GM21529 (cell line): ENCODE results near the gene SLC7A8.

Source experiments
- ATAC-seq: cut with Tn5 transposase; IDR thresholded peaks from one replicate; pipeline ENCODE4 v1.9.1; 2021; ENCODE audit not compliant: unreplicated experiment

Gene SLC7A8

DNA sequence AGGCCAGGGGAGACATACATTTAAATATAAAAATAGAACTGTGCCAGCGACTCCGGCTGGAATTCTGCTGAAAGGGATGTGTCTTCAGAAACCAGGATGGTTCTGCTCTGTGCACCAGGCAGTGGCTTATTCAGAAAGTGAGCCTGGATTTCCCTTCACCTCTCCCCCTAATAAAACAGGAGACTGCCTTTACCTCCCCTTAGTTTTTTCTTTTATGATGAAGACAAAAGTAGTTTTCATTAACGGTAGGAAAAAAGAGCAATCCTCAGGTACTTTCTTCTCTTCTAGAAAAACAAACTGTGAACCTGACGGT lies 346 bp downstream of the SLC7A8 start:
- ATAC-seq = no peak

DNA sequence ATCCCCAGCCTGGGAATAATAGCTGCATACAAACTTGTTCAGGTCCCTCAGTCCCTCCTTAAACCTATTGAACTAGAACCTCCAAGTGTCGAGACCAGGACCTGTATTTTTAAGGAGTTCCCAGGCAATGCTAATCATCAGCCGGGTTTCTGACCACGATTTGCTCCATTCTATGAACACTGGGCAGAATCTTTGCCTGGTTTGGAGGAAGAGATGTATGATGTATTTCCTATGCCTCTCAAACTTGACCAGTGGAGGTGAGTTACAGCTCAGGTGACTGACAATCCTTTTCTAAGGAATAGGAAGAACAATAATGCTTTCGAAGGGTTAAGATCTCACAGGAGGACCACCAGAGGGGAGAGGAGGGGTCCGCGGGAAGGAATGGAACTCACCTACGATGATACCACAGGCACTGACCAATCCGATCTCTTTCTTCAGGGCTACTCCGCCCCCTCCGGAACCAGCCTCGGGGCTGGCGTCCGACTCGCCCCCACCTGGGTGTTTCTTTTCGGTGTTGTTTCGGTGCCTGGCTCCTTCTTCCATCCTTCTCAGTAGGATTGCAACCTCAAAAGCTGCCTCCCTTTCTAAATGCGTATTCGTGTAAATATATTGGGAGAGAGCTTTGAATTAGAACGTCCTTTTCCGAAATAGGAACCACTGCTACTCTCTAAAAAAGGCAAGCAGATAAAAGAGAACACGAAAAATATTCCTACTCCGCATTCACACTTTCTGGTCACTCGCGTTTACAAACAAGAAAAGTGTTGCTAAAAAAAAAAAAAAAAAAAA lies 895 bp downstream of the SLC7A8 start:
- ATAC-seq = no peak

DNA sequence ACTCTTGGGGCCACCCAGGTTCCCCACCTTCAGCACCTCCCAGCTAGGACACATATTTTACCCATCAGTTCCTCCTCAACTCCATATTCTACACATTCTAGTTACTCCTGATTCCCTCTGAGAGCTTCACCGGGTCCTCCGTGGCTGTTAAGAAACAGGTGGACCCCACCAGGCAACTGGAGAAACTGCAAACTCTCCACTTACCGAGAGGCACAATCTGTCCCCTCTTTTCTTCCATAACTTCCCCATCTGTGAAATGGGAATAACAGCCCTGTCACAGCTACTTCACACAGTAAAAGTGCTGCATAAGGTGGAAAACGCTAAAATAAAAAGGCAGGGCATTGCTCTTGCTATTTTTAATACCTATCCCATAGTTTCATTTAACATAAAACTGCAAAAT lies 1.5 kb downstream of the SLC7A8 start:
- no peak for ATAC-seq

DNA sequence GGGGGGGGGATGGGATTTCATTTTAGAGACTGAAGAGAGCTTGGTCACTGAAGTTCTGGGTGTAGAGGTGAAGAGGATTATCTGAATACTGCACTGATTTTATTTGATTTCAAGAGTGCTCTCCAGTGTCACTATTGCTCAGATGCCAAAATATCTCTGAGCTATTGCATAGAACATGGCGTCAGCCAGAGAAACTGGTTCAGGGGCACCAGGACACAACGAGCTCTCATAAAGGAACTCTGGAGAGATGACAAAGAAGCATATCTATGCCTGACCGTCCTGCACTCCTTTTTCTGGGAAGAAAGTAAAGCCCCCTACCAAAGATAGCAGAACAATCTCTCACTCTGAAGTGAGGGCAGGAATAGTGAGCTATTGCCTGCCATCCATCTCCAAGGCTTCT lies 2.0 kb downstream of the SLC7A8 start:
- no peak for ATAC-seq

DNA sequence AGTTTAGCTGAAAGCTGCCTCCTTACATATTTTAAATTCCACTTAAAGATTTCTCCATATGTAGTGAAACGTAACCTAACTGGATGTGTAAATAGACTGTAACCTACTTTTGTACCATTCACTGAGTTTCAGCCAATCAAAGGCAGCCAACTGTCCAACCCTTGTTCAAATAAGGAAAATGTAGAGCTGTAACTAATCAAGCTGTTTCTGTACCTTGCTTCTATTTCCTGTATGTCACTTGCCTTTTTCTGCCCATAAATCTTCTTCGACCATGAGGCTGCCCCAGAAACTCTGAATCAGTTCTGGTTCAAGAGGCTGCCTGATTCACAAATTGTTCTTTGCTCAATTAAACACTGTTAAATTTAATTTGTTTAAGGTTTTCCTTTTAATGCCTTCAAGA lies 6.3 kb downstream of the SLC7A8 start:
- ATAC-seq = no peak

DNA sequence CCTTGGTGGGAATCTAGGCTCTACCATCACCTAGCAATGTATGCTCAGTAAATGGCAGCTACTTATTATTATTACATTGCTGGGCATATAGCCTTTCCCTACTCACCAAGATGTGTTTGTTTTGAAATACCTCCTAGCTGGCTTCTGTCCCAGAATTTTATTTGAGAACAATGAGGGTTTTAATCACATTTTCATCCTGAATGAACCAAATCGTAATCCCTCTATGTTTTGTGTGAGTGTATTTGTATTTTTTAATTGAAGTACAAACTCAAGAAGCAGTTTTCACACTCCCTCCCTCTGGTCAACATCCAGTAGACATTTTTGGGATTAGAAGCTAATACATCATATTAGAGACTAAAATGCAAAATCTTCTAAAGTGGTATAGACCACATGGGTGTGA lies 7.6 kb downstream of the SLC7A8 start:
- no peak for ATAC-seq

DNA sequence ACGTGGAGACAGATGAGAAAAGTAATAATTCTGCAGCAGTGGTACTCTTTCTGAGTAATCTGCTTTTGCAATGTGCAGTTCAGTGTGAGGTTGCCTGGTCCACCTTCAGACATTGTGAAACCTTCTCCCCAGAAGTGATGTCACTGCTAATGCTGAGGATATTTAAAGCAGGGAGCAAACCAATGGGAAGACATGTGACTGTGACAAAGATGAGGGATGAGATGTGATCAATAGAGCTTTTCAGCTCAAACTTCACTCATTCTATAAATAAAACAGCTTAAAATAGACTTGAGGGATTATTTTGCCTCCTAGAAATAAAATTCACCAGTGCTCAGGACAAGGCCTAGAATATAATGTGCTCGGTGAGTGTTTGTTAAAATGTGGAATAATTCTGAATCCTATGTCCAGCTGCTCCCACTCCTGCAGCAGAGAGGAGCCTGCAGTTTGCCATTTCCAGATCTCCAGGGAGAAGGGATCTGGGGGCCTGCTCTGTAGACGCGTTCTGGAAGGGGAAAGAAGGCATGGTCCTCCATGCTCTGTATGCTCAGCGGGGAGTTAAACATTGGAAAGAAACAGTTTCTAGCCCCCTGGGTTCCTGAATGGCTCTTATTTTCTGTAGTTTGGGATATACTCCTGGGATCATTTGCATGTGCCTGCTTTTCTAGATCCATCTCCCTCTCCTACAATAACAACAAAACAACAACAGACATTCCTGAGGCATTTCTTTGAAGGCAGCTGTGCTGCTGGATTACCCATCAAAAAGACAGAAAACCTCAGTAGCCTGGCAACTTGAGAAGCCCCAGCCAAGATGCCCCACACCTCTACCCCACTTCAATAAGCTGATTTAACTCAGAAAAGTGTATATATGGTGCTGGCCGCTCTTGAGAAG lies 8.9 kb downstream of the SLC7A8 start:
- no peak for ATAC-seq

DNA sequence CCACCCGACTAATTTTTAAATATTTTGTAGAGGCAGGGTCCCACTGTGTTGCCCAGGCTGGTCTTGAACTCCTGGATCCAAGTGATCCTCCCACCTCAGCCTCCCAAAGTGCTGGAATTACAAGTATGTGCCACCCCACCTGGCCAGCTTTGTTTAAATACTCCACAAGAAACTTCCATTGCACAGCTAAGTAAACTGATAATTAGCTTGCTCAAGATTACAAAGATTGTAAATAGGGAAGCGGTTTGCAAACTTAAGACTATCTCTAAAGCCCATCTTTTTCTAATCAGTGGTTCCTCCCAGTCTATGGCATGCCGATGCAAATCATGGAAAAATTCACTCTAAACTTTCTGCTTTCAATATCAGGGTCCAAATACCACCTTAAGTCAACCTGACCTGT lies 9.7 kb downstream of the SLC7A8 start:
- no peak for ATAC-seq

DNA sequence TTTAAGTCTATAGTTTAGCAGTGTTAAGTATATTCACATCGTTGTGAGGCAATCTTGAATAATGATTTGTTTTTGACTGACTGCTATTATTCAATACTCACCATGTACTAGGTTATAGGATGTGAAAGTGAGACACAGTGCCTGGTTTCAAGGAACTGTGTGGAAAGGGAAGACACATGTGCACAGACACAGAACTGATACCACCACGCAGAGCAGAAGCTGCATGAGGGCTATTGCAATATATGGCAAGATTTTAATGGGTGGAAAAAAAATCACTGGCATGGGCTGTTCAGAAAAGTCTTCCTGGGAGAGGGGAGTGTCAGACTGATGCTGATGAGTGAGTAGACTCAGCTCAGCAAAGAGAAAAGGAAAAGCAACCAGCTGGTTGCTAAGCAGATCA lies 10.4 kb downstream of the SLC7A8 start:
- no peak for ATAC-seq

DNA sequence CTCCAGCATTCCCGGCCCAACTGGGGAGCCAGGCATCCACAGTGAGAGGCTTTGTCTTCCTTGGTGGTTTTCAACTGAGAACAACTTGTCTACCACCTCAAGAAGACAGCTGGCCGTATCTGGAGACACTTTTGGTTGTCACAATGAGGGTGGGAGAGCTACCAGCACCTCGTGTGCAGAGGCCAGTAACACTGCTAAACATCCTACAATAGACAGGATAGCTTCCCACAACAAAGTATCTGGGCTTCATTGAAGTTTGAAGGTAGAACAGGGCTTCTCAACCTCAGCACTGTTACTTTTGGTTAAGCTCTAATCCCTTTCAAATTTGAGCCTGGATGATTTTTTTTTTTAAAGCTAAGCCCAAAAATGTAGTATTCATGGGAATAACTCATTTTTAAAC lies 10.9 kb downstream of the SLC7A8 start:
- no peak for ATAC-seq

DNA sequence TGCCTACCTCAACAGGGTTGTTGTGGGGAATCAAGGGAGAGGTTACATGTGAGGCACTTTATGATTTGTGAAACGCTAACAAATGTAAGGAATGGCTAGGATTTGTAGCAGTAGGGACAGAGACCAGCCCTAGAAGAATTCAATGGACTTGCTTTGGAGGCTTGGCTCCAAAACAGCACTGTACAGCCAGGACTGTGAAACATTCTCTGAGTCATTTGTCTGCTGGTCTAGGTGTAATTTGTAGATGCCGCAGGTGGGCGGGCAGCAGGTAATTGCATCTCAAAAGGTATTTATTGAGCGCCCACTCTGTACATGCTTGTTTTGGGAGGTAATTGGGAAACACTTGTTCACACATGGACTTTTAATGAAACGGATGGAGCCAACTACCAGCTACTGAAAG lies 11.4 kb downstream of the SLC7A8 start:
- ATAC-seq = no peak

DNA sequence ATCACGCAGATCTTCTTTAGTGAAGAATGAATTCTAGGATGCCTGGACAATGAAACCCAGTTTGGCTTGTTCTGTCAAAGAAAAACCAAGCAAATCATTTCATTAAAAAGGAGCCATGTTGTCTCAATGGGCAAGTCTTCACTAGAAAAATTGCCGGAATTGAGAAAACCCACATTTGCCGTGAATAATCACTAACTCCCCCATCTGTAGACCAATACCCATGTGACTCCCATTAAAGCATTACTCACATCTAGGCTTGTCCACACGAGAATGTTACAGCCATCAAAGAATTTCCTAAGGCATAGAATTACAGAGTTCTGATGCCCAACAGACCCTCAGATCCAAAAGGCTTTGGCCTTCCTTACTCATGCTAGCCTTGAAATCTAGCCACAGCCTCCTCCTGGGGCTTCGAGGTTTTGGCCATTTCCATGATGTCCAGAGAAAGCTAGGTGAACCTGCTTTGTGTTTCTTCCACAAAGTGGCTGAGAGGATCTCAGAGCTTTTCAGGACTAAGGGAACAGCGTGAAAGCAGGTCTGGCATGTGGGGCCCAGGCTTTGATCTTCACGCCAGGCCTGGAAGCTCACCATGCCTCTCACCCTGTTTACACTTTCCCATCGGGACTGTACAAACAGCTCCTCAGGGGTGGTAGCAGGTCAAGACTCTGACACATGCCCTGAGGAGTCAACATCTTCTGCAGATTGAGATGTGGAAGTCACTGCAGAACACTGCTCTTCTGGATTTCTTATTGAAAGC lies 12.1 kb downstream of the SLC7A8 start:
- ATAC-seq = no peak

DNA sequence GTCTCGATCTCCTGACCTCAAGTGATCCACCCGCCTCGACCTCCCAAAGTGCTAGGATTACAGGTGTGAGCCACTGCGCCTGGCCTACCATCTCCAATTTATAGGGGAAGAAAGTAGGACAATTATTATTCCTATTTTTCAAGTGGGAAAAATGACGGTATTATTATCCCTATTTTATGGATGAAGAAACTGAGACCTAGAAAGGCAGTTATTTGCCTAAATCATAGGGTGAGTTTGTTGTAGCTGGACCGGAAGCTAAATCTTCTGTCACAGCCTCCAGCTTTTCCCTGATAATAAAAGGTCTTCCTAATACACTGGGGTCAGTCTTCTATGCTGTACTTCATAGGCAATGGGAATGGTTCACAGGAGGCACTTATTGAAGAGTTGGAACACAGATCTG lies 13.8 kb downstream of the SLC7A8 start:
- no peak for ATAC-seq

DNA sequence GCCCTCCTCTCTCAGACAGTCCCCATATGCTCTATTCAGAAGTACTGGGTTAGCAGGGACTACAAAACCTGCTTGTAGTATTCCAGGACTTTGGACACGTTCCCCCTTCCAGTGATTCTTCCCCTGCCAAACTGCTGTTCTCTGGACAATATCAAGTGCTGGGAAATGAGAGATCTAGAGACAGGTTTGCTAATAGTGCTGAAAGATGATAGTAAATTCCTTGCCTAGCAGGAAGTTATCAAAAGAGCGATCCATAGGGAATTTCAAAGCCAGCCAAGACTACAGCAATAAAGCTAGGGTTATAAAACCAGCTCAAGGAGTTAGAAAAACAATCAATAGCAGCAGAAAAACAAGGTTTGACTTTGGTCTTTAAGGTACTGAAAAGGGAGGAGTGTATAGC lies 15.2 kb downstream of the SLC7A8 start:
- no peak for ATAC-seq

DNA sequence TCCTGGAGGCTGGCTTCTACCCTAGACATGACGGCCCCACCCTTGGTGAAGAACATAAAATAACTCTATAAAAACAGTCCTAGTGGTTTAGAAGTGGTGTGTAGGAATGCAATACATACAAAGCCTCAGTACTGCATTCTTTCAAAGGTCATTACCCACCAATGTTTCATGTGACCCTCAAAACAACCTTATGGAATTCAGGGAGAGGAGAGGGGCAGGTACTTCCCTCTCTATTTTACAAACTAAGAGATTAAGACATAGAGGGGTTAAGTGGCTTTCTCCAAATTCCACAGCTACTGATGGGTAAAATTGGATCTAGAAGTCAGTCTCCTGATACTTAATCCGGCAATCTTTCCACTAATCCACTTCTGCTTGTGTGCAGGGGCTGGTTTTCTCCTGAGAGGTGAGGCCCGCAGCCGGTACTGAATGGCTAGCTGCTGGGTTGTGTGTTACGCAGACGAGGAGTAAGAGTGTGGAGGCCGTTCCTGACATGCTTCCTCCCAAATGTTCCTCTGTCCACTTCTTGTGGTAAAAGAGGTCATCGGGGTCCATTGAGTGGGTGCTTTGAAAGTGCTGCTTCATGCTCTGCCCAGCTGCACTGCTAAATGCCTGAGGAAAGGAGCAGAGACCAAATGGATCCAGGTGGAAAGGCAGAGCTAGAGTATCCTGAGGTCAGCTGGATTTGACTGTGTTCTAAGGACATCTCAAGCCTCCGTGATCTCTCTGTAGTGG lies 16.2 kb downstream of the SLC7A8 start:
- no peak for ATAC-seq

DNA sequence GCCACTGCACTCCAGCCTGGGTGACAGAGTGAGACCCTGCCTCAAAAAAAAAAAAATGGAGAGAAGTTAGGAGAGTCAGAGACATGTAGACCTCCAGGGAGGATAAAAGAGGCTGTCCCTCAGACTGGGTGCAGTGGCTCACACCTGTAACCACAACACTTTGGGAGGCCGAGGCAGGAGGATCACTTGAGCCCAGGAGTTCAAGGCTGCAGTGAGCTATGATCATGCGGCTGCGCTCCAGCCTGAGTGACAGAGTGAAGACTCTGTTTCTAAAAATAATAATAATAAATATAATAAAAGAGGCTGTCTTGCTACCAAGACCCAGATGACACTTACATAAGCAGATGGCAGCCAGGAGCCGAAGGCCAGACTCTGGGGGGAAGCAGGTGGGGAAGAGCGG lies 18.5 kb downstream of the SLC7A8 start:
- no peak for ATAC-seq

DNA sequence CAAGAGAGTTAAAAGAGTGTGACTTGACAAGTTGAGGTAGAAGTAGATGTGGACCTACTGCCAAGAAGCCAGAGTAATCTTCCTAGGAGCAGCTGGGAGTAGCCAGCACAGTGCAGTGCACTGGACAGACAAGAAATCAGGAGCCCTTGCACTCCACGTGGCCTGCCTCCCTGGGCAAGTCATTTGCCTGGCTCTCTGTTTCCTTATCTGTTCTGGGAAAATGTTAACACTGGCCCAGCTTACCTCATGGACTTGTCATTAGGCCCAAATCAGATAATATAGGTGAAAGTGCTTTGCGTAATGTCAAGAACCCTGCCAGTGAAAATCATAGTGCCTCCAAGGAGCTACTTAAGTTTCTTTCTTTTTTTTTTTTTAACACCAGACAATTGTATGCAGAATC lies 19.2 kb downstream of the SLC7A8 start:
- no peak for ATAC-seq

DNA sequence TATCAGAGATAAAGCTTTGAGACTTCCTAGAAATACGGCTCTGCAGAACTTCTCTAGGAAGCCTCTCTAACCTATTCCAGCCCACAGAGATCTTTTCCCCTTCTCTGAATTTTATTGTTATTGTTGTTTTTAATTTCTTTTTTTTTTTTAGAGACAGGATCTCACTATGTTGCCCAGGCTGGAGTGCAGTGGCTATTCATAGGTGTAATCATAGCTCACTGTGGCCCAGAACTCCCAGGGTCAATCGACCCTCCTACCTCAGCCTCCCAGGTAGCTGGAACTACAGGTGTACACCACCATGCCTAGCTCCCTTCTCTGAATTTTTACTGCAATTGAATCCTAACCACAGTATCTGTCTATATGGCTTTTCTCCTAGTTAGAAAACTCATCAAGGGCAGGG lies 19.6 kb downstream of the SLC7A8 start:
- no peak for ATAC-seq

DNA sequence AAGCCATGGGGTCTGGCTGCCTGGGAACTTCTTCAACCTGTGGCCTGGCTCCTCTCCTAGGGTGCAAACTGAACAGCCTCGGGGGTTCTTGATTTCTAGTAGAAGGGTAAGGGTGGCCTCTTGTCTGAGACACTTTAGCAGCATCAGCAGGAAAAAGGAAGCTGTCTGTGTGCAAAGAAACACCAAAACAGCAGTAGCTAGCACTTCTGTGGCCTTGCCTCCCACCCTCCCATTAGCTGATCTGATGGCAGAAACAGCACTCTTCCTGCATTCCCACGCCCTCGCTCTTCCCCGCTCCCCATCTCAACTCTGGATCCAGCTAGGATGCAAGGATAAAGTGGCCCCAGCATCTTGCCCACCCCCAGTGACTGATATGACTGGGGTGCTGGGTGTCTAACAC lies 20.7 kb downstream of the SLC7A8 start:
- no peak for ATAC-seq

DNA sequence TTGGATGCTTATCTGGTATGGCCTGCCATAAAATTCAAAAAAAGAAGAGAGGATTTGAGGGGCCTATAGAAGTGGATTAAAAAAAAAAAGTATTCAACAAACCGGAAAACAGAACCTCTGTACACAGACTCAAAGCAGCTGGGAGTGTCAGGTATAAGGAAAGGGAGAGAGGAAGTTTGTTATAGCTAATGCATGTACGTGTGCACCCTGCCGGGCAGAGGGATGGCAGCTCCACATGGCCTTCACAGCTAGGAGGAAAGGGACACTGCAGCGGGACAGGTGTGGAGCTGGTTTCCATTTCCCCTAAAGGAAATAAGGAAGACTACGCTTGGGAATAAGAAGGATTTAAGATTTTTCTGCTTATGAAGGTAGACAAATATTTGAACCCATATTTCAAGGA lies 21.5 kb downstream of the SLC7A8 start:
- ATAC-seq = no peak

DNA sequence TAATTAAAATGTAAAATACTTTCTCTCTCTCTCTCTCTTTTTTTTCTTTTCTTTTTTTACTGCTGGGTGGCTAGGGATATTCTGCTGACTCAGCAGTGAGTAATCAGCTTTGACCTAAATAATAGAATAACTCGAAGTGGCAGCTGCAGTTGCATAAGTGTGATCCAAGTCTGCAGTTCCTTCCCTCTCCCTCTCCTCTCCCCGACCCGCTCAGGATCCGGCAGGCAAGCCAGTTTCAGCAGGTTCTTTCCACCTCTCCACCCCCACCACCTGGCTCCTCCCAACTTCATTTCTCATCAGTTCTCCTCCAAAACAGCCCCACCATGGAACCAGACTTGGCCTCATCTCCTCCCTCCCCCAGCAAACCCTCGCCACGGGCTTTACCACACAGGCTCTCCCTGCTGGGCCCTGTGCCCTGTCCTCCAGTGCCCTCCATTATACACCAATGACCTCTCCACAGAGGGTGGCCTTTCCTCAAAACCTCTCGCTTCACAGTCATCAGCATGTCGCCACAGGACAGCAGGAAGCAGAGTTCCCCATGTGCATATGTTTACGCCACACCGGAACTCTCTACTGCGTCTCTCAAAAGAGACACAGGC lies 22.4 kb downstream of the SLC7A8 start:
- no peak for ATAC-seq
